AG04450 (cell line): ENCODE results near the gene RAB1B. TPM values are rescaled to one million over a fixed set of nuclear protein-coding genes. Genes with fewer than 3 reads are reported as not detected.

ENCODE experiments used
- CTCF ChIA-PET: fragments of 300-600, 350-600 bp; formaldehyde crosslinking; extraction: SDS; loops from one replicate; lab custom pipeline; 2022; ENCODE audit warnings: antibody characterized with exemption, inconsistent platforms; lab: Charles Lee
- POLR2A ChIA-PET: fragments of 350-600 bp; formaldehyde crosslinking; extraction: SDS; loops from one replicate; lab custom pipeline; 2021; ENCODE audit warnings: antibody characterized with exemption, inconsistent platforms; lab: Yijun Ruan, JAX
- DNase-seq: peaks from one replicate; pipeline ENCODE4 v3.0.0-alpha.2; 2011; ENCODE audit warnings: low read depth, low spot score
- H3K27ac ChIP-seq: one replicate; pipeline ENCODE4 v1.5.1; 2012; ENCODE audit warnings: low read depth, low read length, control low read depth
- H3K27me3 ChIP-seq: one replicate; pipeline ENCODE4 v1.6.0; 2012; ENCODE audit warnings: low read length; ENCODE audit not compliant: control insufficient read depth, insufficient read depth
- H3K4me3 ChIP-seq: 2 replicates; pipeline ENCODE4 v1.5.1; 2011; ENCODE audit warnings: mild to moderate bottlenecking, low read depth, low read length, control low read depth
- H3K9me3 ChIP-seq: 2 replicates; pipeline ENCODE4 v1.5.1; 2012; ENCODE audit warnings: low read length; ENCODE audit not compliant: control insufficient read depth, insufficient read depth
- CTCF ChIP-seq: IDR thresholded peaks from 2 replicates; pipeline ENCODE4 v1.5.1; 2011; ENCODE audit warnings: low read depth, low read length, control low read depth, inconsistent platforms
- polyA plus RNA-seq: library from polyadenylated mRNA; depleted of rRNA; stranded (reverse); fragments of >200 nt; gene quantifications from 2 replicates; pipeline ENCODE4 v1.2.3, GENCODE V29; 2011

The RAB1B gene
- polyA plus RNA-seq, 1 experiment = 127 TPM

- TF ChIP-seq CTCF = no peak
- DNase-seq = no peak
- Histone ChIP-seq H3K9me3 (no peaks in the 10 kb centered on the region; the same call in 1 of the 2 replicates), H3K4me3 (no peak overlapping the region), H3K27ac (no peak overlapping the region), H3K27me3 (peaks cover 19% of the 10 kb centered on the region)
- ChIA-PET POLR2A (interaction anchor here (0.9 kb wide), 1 partner anchor 9 kb away, joined by 3 read pairs; no protein-coding TSS in a partner anchor), CTCF (interaction anchor here (1.3 to 1.4 kb wide), 2 partner anchors 9 to 98 kb away, joined by 5 to 6 read pairs; no protein-coding TSS in a partner anchor)
Measured at GRCh38 chr11:66291303-66291705, 22.9 kb downstream of the RAB1B start.

- no peak for DNase-seq
- ChIA-PET CTCF (interaction anchor here (1.4 kb wide), 1 partner anchor 10 kb away, joined by 6 read pairs; no protein-coding TSS in a partner anchor), POLR2A (interaction anchor here (0.9 kb wide), 1 partner anchor 10 kb away, joined by 3 read pairs; no protein-coding TSS in a partner anchor)
- Histone ChIP-seq H3K27me3 (peaks cover 19% of the 10 kb centered on the region), H3K9me3 (no peaks in the 10 kb centered on the region; the same call in 1 of the 2 replicates), H3K4me3 (no peak within 1 kb of the TSS), H3K27ac (no peak within 1 kb of the TSS)
- TF ChIP-seq CTCF = no peak
Measured at GRCh38 chr11:66291706-66292542, 23.5 kb downstream of the RAB1B start, which contains the start of gene TMEM151A. TSS of gene TMEM151A (plus strand) at chr11:66291894. CDS start at chr11:66292014, 120 bp downstream.

- POLR2A ChIA-PET = no interaction called here
- CTCF ChIA-PET = no interaction called here
- DNase-seq = no peak
Measured at GRCh38 chr11:66292543-66293332, 24.3 kb downstream of the RAB1B start.

GRCh38 chr11:66293352-66293751, 24.9 kb downstream of the RAB1B start:
- Histone ChIP-seq H3K4me3 (no peak overlapping the region), H3K9me3 (no peaks in the 10 kb centered on the region; the same call in 1 of the 2 replicates), H3K27ac (no peak overlapping the region), H3K27me3 (peaks cover 30% of the 10 kb centered on the region)
- ChIA-PET POLR2A (no interaction called here), CTCF (no interaction called here)
- no peak for TF ChIP-seq CTCF
- no peak for DNase-seq

More at GRCh38 chr11:66292543-66293332, 24.3 kb downstream of the RAB1B start:
- peaks cover 27% of the 10 kb centered on the region for H3K27me3 ChIP-seq
- TF ChIP-seq CTCF = no peak
- no peaks in the 10 kb centered on the region; the same call in 1 of the 2 replicates for H3K9me3 ChIP-seq
- no peak overlapping the region for H3K27ac ChIP-seq
- no peak overlapping the region for H3K4me3 ChIP-seq
